ENCODE results near the gene ZFYVE27.

DNA sequence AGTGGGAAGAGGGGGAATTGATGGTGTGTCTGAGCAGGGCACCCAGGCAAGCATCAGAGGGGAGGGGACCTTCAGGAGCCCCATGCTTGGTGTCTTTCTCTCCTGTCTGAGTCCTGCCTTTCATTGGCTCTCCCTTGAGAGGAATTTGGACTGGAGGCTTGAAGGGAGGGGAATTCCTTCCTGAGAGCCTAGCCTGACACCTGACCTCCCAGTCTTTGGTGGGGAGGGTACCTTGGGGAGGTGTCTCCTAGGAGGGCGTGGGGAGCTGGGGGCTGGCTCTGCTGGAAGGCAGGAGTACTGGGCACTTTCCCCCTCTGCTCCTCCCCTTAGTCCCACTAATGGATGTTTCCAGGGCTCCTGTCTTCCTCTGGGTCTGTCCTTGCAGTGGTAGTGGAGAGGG is 36.2 kb downstream of the ZFYVE27 start:
- TF ChIP-seq CTCF (IDR thresholded peaks at IDR 0.05) (no peak), POLR2AphosphoS5 (IDR thresholded peaks at IDR 0.05) (no peak)

Measured in suprapubic skin (tissue), 3 donors.